PC-3 (cell line): ENCODE measurements around the gene PLPPR4. TPM values are rescaled to one million over a fixed set of nuclear protein-coding genes. Genes with fewer than 3 reads are reported as not detected.

Source experiments
- ATAC-seq: fragments of 200-7000 bp; cut with Tn5 transposase; 2 replicates; pipeline ENCODE4 v1.9.1; 2020; ENCODE audit warnings: mild to moderate bottlenecking, moderate library complexity
- BruUV-seq: library from RNA; stranded (reverse); fragments of 400-500 nt; replicated peaks from 2 replicates; lab custom pipeline; 2021; lab: Mats Ljungman, UMichigan
- CTCF ChIA-PET: fragments of 300-600 bp; sonication (Branson Sonifier 250); formaldehyde crosslinking; loops from one replicate; lab custom pipeline; 2022; ENCODE audit warnings: antibody characterized with exemption; lab: Charles Lee
- POLR2A ChIA-PET: fragments of 300-600 bp; sonication (Branson Sonifier 250); formaldehyde crosslinking; loops from one replicate; lab custom pipeline; 2022; ENCODE audit warnings: antibody characterized with exemption; ENCODE audit not compliant: unreplicated experiment; lab: Charles Lee
- DNase-seq: peaks from one replicate; pipeline ENCODE4 v3.0.0-alpha.2; 2015
- H2AFZ ChIP-seq: fragments of 300-600 bp; sonication (generic); 2 replicates; pipeline ENCODE4 v1.6.0; 2016; ENCODE audit warnings: antibody characterized with exemption, low read length
- H3F3A ChIP-seq: fragments of 300-600 bp; sonication (generic); one replicate; pipeline ENCODE4 v1.6.0; 2017; ENCODE audit warnings: antibody characterized with exemption, low read length, control low read depth, mild to moderate bottlenecking; ENCODE audit not compliant: unreplicated experiment
- H3K27ac ChIP-seq: fragments of 300-600 bp; sonication (generic); 2 replicates; pipeline ENCODE4 v1.5.1; 2016; ENCODE audit warnings: mild to moderate bottlenecking, low read length
- H3K27me3 ChIP-seq: fragments of 300-600 bp; sonication (generic); 2 replicates; pipeline ENCODE4 v1.6.1; 2016; ENCODE audit warnings: low read length, mixed read lengths
- H3K36me3 ChIP-seq: fragments of 300-600 bp; sonication (generic); 2 replicates; pipeline ENCODE4 v1.6.1; 2016; ENCODE audit warnings: low read depth, mixed run types, low read length, mixed read lengths
- H3K4me1 ChIP-seq: fragments of 300-600 bp; sonication (generic); 2 replicates; pipeline ENCODE4 v1.5.1; 2016; ENCODE audit warnings: low read length; ENCODE audit not compliant: insufficient read depth
- H3K4me2 ChIP-seq: fragments of 300-600 bp; sonication (generic); 2 replicates; pipeline ENCODE4 v1.6.0; 2016; ENCODE audit warnings: low read length
- H3K4me3 ChIP-seq: fragments of 300-600 bp; sonication (generic); 2 replicates; pipeline ENCODE4 v1.5.1; 2016; ENCODE audit warnings: mild to moderate bottlenecking, low read length, mixed read lengths
- H3K79me2 ChIP-seq: fragments of 300-600 bp; sonication (generic); 2 replicates; pipeline ENCODE4 v1.6.1; 2017; ENCODE audit warnings: low read length, mixed read lengths
- H3K9ac ChIP-seq: fragments of 300-600 bp; sonication (generic); 2 replicates; pipeline ENCODE4 v1.6.0; 2016; ENCODE audit warnings: mild to moderate bottlenecking, low read length
- H3K9me2 ChIP-seq: fragments of 300-600 bp; sonication (generic); replicated peaks from 2 replicates; pipeline ENCODE4 v1.6.1; 2016; ENCODE audit warnings: mixed run types, low read length, mixed read lengths
- H3K9me3 ChIP-seq: fragments of 300-600 bp; sonication (generic); 2 replicates; pipeline ENCODE4 v1.6.1; 2016; ENCODE audit warnings: low read length, mixed read lengths
- H4K20me1 ChIP-seq: fragments of 300-600 bp; sonication (generic); 2 replicates; pipeline ENCODE4 v1.6.1; 2016; ENCODE audit warnings: low read length, mixed read lengths
- EZH2 ChIP-seq: fragments of 300-600 bp; sonication (generic); IDR thresholded peaks from one replicate; pipeline ENCODE4 v1.6.1; 2017; ENCODE audit warnings: antibody characterized with exemption, mild to moderate bottlenecking, low read length; ENCODE audit not compliant: unreplicated experiment
- EZH2phosphoT487 ChIP-seq: fragments of 300-600 bp; sonication (generic); IDR thresholded peaks from 2 replicates; pipeline ENCODE4 v1.6.1; 2018; ENCODE audit warnings: mild to moderate bottlenecking, antibody characterized with exemption, low read length, borderline replicate concordance
- intact Hi-C: fragments of 100-400 bp; cut with micrococcal nuclease; formaldehyde crosslinking; loops from 2 replicates; pipeline ENCODE4 v1.9.0; 2023
- total RNA-seq: library from RNA; depleted of rRNA; stranded (reverse); fragments of >200 nt; gene quantifications from 2 replicates; pipeline ENCODE4 v1.2.3, GENCODE V29; 2014
- TF ChIP-seq, protein P1 (sequence below): fragments of 300-600 bp; sonication (generic); conservative IDR thresholded peaks from 2 replicates; pipeline ENCODE4 v1.5.1; 2017; ENCODE audit warnings: antibody characterized with exemption, low read depth, mild to moderate bottlenecking, low read length

Gene PLPPR4
- total RNA-seq, 1 experiment from 2014 or later: 0.44 TPM

DNA sequence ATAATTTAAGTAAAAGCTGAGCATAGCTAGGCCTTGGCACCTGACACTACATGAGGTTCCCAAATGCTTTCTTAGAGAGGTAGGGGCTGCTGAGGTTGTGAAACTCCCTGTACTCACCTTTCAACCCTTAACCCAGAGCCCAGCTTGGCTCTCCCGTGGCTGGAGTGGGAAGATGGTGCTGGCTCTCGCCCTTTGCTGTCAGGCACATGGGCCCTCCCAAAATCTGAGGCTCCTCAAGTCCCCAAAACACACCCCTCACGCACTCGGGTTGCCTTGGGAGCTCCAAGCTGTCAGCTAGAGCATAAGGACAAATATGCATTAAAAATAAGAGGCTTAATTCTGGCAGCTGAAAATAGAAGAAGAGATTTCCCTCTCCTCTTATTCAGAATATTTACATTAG is 46.7 kb upstream of the PLPPR4 start:
- no peaks in the 10 kb centered on the region for H3K79me2 ChIP-seq
- no peaks in the 10 kb centered on the region for H3F3A ChIP-seq
- no peak overlapping the region for H3K4me3 ChIP-seq
- DNase-seq: no peak
- peaks cover 15% of the 10 kb centered on the region; the same call in 1 of the 2 replicates for H3K9me3 ChIP-seq
- H3K4me1 ChIP-seq: no peaks in the 10 kb centered on the region
- H3K27me3 ChIP-seq: no peaks in the 10 kb centered on the region
- no peak overlapping the region for H2AFZ ChIP-seq
- ChIA-PET CTCF (interaction anchor here (0.6 kb wide), 1 partner anchor 348 kb away, joined by 3 read pairs; no protein-coding TSS in a partner anchor), POLR2A (no interaction called here)
- no peak overlapping the region for H3K4me2 ChIP-seq
- H3K9me2 ChIP-seq: no peaks in the 10 kb centered on the region
- H3K27ac ChIP-seq: no peak overlapping the region
- no peaks in the 10 kb centered on the region for H3K36me3 ChIP-seq
- intact Hi-C loops: no loop called here
- no peak overlapping the region for H3K9ac ChIP-seq
- BruUV-seq: no TSS peak
- no peak for ATAC-seq
- TF ChIP-seq EZH2phosphoT487 (no peak), EZH2 (no peak)
- TF ChIP-seq, protein P1, sequence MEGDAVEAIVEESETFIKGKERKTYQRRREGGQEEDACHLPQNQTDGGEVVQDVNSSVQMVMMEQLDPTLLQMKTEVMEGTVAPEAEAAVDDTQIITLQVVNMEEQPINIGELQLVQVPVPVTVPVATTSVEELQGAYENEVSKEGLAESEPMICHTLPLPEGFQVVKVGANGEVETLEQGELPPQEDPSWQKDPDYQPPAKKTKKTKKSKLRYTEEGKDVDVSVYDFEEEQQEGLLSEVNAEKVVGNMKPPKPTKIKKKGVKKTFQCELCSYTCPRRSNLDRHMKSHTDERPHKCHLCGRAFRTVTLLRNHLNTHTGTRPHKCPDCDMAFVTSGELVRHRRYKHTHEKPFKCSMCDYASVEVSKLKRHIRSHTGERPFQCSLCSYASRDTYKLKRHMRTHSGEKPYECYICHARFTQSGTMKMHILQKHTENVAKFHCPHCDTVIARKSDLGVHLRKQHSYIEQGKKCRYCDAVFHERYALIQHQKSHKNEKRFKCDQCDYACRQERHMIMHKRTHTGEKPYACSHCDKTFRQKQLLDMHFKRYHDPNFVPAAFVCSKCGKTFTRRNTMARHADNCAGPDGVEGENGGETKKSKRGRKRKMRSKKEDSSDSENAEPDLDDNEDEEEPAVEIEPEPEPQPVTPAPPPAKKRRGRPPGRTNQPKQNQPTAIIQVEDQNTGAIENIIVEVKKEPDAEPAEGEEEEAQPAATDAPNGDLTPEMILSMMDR: no peak
- H4K20me1 ChIP-seq: no peaks in the 10 kb centered on the region

DNA sequence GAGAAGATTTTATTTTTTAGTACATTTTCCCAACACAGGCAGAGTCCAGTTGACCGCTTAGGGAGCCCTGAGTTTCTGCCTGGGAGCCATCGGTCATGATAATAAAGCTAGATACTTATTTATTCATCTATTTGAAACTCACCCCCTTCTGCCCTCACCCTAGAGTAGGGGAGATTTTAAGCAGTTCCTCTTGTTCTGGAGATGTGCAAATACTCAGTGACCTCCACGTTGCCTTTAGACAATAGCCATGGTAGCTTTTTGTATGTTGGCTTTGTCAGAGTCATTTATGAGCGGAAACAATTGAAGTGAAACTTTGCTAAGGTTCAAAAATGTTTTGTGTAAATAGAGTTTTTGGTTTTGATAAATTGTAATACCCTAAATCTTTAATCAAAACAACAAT is 45.7 kb upstream of the PLPPR4 start:
- no peak overlapping the region for H3K27ac ChIP-seq
- no peaks in the 10 kb centered on the region for H3K27me3 ChIP-seq
- no peaks in the 10 kb centered on the region for H3K36me3 ChIP-seq
- H3K79me2 ChIP-seq: no peaks in the 10 kb centered on the region
- peaks cover 15% of the 10 kb centered on the region; the same call in 1 of the 2 replicates for H3K9me3 ChIP-seq
- H3K4me2 ChIP-seq: no peak overlapping the region
- H3K4me1 ChIP-seq: no peaks in the 10 kb centered on the region
- intact Hi-C loops: no loop called here
- TF ChIP-seq, protein P1: no peak
- no peak for TF ChIP-seq EZH2
- no peak for TF ChIP-seq EZH2phosphoT487
- BruUV-seq: no TSS peak
- ATAC-seq (no peak), DNase-seq (no peak)
- no peak overlapping the region for H3K4me3 ChIP-seq
- no peaks in the 10 kb centered on the region for H3K9me2 ChIP-seq
- no peak overlapping the region for H3K9ac ChIP-seq
- no peaks in the 10 kb centered on the region for H4K20me1 ChIP-seq
- no peaks in the 10 kb centered on the region for H3F3A ChIP-seq
- no peak overlapping the region for H2AFZ ChIP-seq
- ChIA-PET POLR2A (no interaction called here), CTCF (no interaction called here)

DNA sequence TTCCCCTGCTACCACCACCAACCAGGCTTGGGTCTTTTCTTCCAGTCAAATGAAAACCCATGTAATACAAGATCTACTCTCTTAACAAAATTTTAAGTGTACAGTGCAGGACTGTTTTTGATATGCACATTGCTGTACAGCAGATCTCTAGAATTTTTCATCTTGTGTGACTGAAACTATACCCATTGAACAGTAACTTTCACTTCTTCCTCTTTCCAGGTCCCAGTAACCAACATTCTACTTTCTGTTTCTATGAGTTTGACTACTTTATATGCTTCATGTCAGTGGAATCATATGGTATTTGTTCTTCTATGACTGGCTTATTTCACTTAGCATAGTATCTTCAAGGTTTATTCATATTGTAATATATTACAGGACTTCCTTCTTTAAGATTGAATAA is 45.3 kb upstream of the PLPPR4 start:
- ChIA-PET POLR2A (no interaction called here), CTCF (no interaction called here)
- Histone ChIP-seq H2AFZ (no peak overlapping the region), H3K27ac (no peak overlapping the region), H3K9me2 (no peaks in the 10 kb centered on the region), H3K4me2 (no peak overlapping the region), H4K20me1 (no peaks in the 10 kb centered on the region), H3K9me3 (peaks cover 15% of the 10 kb centered on the region; the same call in 1 of the 2 replicates), H3F3A (no peaks in the 10 kb centered on the region), H3K79me2 (no peaks in the 10 kb centered on the region), H3K9ac (no peak overlapping the region), H3K36me3 (no peaks in the 10 kb centered on the region), H3K4me1 (no peaks in the 10 kb centered on the region), H3K4me3 (no peak overlapping the region), H3K27me3 (no peaks in the 10 kb centered on the region)
- TF ChIP-seq EZH2phosphoT487 (no peak), EZH2 (no peak)
- TF ChIP-seq, protein P1: no peak
- DNase-seq: no peak
- intact Hi-C loops: no loop called here
- ATAC-seq: no peak
- BruUV-seq: no TSS peak
